Uterus (tissue), 4 donors: ENCODE data around the gene TTC36. TPM values are rescaled to one million over a fixed set of nuclear protein-coding genes. Genes with fewer than 3 reads are reported as not detected.

Experiments used
- DNase-seq, 2 donors: peaks; one replicate each; pipeline ENCODE4 v3.0.0-alpha.2; 2019 to 2020
- H3K27ac ChIP-seq, 2 donors: fragments of 200-600 bp; sonication (generic); 1 replicate in 1 of 2; 2 replicates in 1 of 2; pipeline ENCODE4 v1.5.1; 2016 to 2018
- H3K27me3 ChIP-seq, 2 donors: fragments of 200-600 bp; sonication (generic); one replicate each; pipeline ENCODE4 v1.5.1; 2018 to 2019; ENCODE audit warnings: control low read depth in 1 of 2
- H3K36me3 ChIP-seq, 2 donors: fragments of 200-600 bp; sonication (generic); one replicate each; pipeline ENCODE4 v1.5.1; 2019; ENCODE audit warnings: control low read depth in 1 of 2
- H3K4me1 ChIP-seq, 2 donors: fragments of 200-600 bp; sonication (generic); one replicate each; pipeline ENCODE4 v1.5.1; 2018 to 2019; ENCODE audit warnings: control low read depth in 1 of 2
- H3K4me3 ChIP-seq, 2 donors: fragments of 200-600 bp; sonication (generic); 1 replicate in 1 of 2; 2 replicates in 1 of 2; pipeline ENCODE4 v1.5.1; 2018 to 2019; ENCODE audit warnings: mild to moderate bottlenecking in 1 of 2
- H3K9me3 ChIP-seq, 2 donors: fragments of 200-600 bp; sonication (generic); one replicate each; pipeline ENCODE4 v1.5.1; 2019; ENCODE audit warnings: control low read depth in 1 of 2
- POLR2A ChIP-seq, 2 donors: fragments of 450-650 bp; IDR thresholded peaks; one replicate each; pipeline ENCODE4 v1.6.1; 2016; ENCODE audit warnings: antibody characterized with exemption in 2 of 2, mild to moderate bottlenecking in 1 of 2, moderate library complexity in 1 of 2
- intact Hi-C: fragments of 100-400 bp; cut with DNase I; formaldehyde crosslinking; loops from one replicate; pipeline ENCODE4 v1.15.1; 2023; ENCODE audit warnings: low total_unique reads
- total RNA-seq, 4 donors: library from RNA; depleted of rRNA in 3 of 4; stranded (reverse); fragments of >200 nt in 3 of 4; gene quantifications; one replicate each; pipeline versions ENCODE4 v1.1.0 to v1.2.4, GENCODE V29; 2014 to 2023
- TF ChIP-seq, protein P1 (sequence below), 4 experiments: fragments of 200-600 bp in 2 of 4; fragments of 450-650 bp in 2 of 4; sonication (generic) in 2 of 4; IDR thresholded peaks; one replicate each; pipeline ENCODE4 v1.5.1; 2016 to 2019; ENCODE audit warnings: antibody characterized with exemption in 4 of 4, mild to moderate bottlenecking in 2 of 4, moderate library complexity in 1 of 4
- donor health status: DM: yes; HTN: yes; CAD: no.

TTC36 gene
- total RNA-seq, 4 donors from 2014 or later, result 1.8 TPM; not detected in 3

GRCh38 chr11:118535261-118535660, 8.0 kb downstream of the TTC36 start:
- TF ChIP-seq POLR2A (IDR thresholded peaks at IDR 0.05), result no peak
- TF ChIP-seq, protein P1, sequence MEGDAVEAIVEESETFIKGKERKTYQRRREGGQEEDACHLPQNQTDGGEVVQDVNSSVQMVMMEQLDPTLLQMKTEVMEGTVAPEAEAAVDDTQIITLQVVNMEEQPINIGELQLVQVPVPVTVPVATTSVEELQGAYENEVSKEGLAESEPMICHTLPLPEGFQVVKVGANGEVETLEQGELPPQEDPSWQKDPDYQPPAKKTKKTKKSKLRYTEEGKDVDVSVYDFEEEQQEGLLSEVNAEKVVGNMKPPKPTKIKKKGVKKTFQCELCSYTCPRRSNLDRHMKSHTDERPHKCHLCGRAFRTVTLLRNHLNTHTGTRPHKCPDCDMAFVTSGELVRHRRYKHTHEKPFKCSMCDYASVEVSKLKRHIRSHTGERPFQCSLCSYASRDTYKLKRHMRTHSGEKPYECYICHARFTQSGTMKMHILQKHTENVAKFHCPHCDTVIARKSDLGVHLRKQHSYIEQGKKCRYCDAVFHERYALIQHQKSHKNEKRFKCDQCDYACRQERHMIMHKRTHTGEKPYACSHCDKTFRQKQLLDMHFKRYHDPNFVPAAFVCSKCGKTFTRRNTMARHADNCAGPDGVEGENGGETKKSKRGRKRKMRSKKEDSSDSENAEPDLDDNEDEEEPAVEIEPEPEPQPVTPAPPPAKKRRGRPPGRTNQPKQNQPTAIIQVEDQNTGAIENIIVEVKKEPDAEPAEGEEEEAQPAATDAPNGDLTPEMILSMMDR (IDR thresholded peaks at IDR 0.05), result no peak
- DNase-seq, result no peak
- Histone ChIP-seq H3K4me3 (no peak overlapping the region), H3K27ac (no peak overlapping the region), H3K9me3 (no peaks in the 10 kb centered on the region), H3K36me3 (no peaks in the 10 kb centered on the region), H3K27me3 (no peaks in the 10 kb centered on the region), H3K4me1 (no peaks in the 10 kb centered on the region)
- intact Hi-C loops, result no loop called here

DNA sequence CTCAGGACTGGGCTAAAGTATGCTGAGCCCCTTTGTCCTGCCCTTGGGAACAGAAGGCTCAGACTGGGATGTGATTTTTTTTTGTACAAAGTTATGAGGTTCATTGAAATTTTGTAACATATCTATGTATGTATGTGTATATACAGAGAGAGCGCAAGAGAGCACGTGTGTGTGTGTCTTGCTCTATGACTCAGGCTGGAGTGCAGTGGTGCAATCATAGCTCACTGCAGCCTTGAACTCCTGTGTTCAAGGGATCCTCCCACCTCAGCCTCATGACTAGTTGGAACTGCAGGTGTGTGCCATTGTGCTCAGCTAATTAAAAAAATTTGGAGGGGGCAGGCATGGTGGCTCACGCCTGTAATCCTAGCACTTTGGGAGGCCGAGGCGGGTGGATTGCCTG, 9.5 kb downstream of the TTC36 start:
- intact Hi-C loops, result no loop called here
- Histone ChIP-seq H3K27me3 (no peaks in the 10 kb centered on the region), H3K36me3 (no peaks in the 10 kb centered on the region), H3K4me1 (no peaks in the 10 kb centered on the region), H3K4me3 (no peak overlapping the region), H3K27ac (no peak overlapping the region), H3K9me3 (no peaks in the 10 kb centered on the region)
- DNase-seq, result no peak
- TF ChIP-seq, protein P1 (IDR thresholded peaks at IDR 0.05), result no peak
- TF ChIP-seq POLR2A (IDR thresholded peaks at IDR 0.05), result no peak

GRCh38 chr11:118537409-118537980, 10.2 kb downstream of the TTC36 start:
- Histone ChIP-seq H3K4me1 (no peaks in the 10 kb centered on the region), H3K4me3 (no peak overlapping the region), H3K36me3 (no peaks in the 10 kb centered on the region), H3K27ac (no peak overlapping the region), H3K9me3 (no peaks in the 10 kb centered on the region), H3K27me3 (no peaks in the 10 kb centered on the region)
- no peak for DNase-seq
- intact Hi-C loops, result no loop called here
- no peak for TF ChIP-seq POLR2A (IDR thresholded peaks at IDR 0.05)
- TF ChIP-seq, protein P1 (IDR thresholded peaks at IDR 0.05), result no peak

GRCh38 chr11:118544010-118544646, 16.9 kb downstream of the TTC36 start:
- Histone ChIP-seq H3K27me3 (no peaks in the 10 kb centered on the region), H3K4me1 (no peaks in the 10 kb centered on the region), H3K4me3 (no peak overlapping the region), H3K27ac (no peak overlapping the region), H3K9me3 (no peaks in the 10 kb centered on the region), H3K36me3 (no peaks in the 10 kb centered on the region)
- intact Hi-C loops, result no loop called here
- no peak for DNase-seq
- no peak for TF ChIP-seq POLR2A (IDR thresholded peaks at IDR 0.05)

DNA sequence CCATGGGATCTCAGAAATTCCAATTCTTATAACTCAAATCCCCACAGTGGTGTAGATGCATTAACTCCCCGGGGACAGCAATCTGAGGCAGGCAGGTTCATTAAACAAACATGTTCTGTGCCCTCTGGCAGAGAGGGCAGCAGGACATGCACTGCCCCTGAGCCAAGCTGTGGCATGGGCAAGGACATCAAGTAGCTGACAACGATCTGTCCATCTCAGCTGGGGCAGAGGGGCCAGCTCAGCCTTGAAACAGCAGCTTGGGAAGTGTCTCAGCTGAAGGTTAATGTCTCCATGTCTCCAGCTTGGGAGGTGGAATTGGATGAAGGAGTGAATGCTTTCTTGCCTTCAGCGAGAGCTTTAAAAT, 17.4 kb downstream of the TTC36 start:
- TF ChIP-seq, protein P1 (IDR thresholded peaks at IDR 0.05), result no peak
- no peak for TF ChIP-seq POLR2A (IDR thresholded peaks at IDR 0.05)
- intact Hi-C loops, result no loop called here

More for the DNA sequence above, 17.4 kb downstream of the TTC36 start:
- no peak overlapping the region for H3K27ac ChIP-seq
- no peaks in the 10 kb centered on the region for H3K27me3 ChIP-seq
- H3K4me3 ChIP-seq, result no peak overlapping the region
- H3K4me1 ChIP-seq, result no peaks in the 10 kb centered on the region
- DNase-seq, result no peak
- H3K9me3 ChIP-seq, result no peaks in the 10 kb centered on the region
- H3K36me3 ChIP-seq, result no peaks in the 10 kb centered on the region
